HG03066 (cell line): Measurements from ENCODE around the gene FAXDC2.

ENCODE experiments used
- ATAC-seq: cut with Tn5 transposase; IDR thresholded peaks from one replicate; pipeline ENCODE4 v1.9.1; 2021; ENCODE audit warnings: low read depth; ENCODE audit not compliant: unreplicated experiment

FAXDC2 gene

DNA sequence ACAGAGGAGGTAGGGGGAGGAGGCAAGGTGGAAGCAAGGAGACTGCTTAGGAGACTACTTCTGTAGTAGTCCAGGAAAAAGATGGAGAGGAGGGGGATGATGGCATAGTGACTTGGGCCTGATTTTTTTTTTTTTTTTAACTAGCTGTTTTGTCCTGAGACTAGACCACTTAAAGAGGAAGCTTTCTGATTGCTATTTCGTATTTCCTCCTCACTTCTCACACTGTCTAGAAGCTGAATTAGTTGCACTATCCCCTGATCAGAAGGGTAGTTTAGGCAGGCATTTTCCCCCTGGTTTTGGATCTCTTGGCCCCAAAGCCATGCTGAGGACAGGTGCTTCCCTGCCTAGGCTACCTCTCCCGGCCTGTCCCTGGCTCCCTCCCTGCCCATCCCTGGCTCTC, 80.3 kb downstream of the FAXDC2 start:
- ATAC-seq, result no peak
